ENCODE measurements around the gene TSHZ2.

The TSHZ2 gene

DNA sequence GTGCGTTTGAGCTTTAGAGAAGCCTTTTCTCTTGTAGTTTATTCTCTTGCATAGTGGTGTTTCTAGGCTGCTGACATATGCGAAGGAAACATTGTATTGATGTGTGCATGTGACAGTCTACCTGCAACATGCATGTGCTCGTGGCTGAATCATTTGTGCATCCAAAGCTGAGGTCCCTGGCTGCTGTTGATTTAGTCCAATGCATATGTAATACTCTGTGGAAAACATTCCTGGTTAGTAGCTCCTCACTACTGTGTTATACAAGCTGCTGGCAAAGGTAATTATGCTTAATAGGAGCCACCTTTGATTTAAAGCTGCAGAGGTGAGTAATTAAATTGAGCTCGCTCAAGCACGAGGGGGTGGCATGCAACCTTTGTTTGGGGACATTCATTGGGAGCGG lies 24.5 kb downstream of the TSHZ2 start:
- Histone ChIP-seq H3K27ac (ENCODE audit: low read depth, low read length, severe bottlenecking) (no peak overlapping the region), H3K36me3 (ENCODE audit: control insufficient read depth, insufficient read depth, low read length) (no peaks in the 10 kb centered on the region), H3K9me3 (ENCODE audit: control insufficient read depth, low read length) (no peaks in the 10 kb centered on the region), H3K4me1 (ENCODE audit: control insufficient read depth, insufficient read depth, low read length, poor library complexity, severe bottlenecking) (peaks cover 9% of the 10 kb centered on the region), H3K4me3 (ENCODE audit: extremely low read depth, insufficient read depth, low read length, poor library complexity, severe bottlenecking) (no peak overlapping the region)
- 94 to 98% methylated on average over 6 of the region's 6 CpGs for WGBS, 2 experiments (ENCODE audit: insufficient coverage in 2 of 2)

DNA sequence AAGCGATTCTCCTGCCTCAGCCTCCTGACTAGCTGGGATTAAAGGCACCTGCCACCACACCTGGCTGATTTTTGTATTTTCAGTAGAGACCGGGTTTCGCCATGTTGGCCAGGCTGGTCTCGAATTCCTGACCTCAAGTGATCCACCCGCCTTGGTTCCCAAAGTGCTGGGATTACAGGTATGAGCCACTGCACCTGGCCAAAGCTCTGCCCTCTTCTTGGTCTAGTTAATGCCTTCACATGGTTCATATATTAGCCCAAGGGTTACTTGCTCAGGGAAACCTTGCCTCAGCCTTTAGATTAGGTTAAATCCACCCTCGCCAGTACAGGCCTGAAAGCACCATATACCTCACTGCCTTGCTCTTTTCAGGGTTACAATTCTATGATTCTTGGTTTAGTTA lies 26.1 kb downstream of the TSHZ2 start:
- 84 to 89% methylated on average over 6 of the region's 6 CpGs for WGBS, 2 experiments (ENCODE audit: insufficient coverage in 2 of 2)

DNA sequence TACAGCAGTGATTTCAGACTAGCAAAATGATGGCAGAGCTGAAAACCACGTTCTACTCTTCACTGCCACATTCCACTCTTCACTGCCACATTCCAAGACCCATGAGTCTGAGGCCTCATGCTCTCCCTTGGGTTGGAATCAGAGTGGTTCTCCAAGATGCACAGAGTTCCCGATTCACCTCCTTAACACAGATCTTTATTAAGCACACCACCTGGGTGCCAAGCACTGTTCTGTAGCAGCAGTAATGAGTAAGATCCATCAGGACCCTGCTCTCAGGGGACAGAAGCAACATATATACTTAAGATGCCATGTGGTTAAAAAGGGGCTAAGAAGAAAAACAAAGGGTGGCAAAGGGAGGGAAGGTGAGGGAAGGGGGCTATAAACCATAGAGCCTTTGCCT lies 26.9 kb downstream of the TSHZ2 start:
- Histone ChIP-seq H3K9me3 (ENCODE audit: control insufficient read depth, low read length) (no peaks in the 10 kb centered on the region), H3K4me3 (ENCODE audit: extremely low read depth, insufficient read depth, low read length, poor library complexity, severe bottlenecking) (no peak overlapping the region), H3K27ac (ENCODE audit: low read depth, low read length, severe bottlenecking) (no peak overlapping the region), H3K4me1 (ENCODE audit: control insufficient read depth, insufficient read depth, low read length, poor library complexity, severe bottlenecking) (peaks cover 12% of the 10 kb centered on the region), H3K36me3 (ENCODE audit: control insufficient read depth, insufficient read depth, low read length) (no peaks in the 10 kb centered on the region)
- WGBS, 2 experiments (ENCODE audit: insufficient coverage in 2 of 2), result 90 to 100% methylated on average over 2 of the region's 2 CpGs

More for the DNA sequence above, 26.1 kb downstream of the TSHZ2 start:
- no peak overlapping the region for H3K27ac ChIP-seq (ENCODE audit: low read depth, low read length, severe bottlenecking)
- H3K9me3 ChIP-seq (ENCODE audit: control insufficient read depth, low read length), result no peaks in the 10 kb centered on the region
- H3K36me3 ChIP-seq (ENCODE audit: control insufficient read depth, insufficient read depth, low read length), result no peaks in the 10 kb centered on the region
- no peak overlapping the region for H3K4me3 ChIP-seq (ENCODE audit: extremely low read depth, insufficient read depth, low read length, poor library complexity, severe bottlenecking)
- peaks cover 12% of the 10 kb centered on the region for H3K4me1 ChIP-seq (ENCODE audit: control insufficient read depth, insufficient read depth, low read length, poor library complexity, severe bottlenecking)

DNA sequence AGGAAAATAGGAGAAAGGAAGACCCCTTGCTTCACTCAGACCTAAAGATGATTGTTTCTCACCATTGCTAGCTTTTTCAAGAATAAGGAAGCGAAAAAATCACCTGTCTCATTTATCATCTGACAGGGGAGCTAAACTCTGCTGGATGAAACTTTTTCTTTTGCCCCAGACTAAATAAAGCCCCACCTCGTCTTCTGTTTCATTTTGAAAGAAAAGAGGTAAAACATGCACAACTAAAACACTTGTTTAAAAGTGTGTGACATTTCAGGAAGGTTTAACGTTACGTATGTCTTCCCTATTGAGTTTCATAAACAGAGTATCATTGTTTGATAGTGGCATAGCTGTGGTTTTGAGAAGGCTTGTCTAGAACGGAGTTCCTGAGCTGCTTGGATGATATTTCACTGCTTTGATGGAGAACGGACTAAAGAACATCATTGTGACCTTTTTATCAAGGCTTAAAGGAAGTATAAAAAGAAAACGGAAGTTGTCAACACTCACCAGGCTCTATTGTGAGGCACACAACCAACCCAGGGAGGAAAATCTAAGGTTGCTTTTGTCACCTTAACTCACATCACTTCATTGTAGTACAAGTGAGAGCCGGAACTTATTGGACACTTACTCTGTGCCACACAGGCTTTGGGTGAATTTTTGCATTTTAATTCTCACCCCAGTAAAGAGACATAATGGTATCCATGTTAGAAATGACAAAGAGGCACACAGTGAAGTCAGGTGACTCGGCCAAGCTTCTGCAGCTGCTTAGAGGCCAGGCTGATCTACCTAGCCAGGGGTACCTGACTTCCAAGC lies 29.5 kb downstream of the TSHZ2 start:
- H3K4me1 ChIP-seq (ENCODE audit: control insufficient read depth, insufficient read depth, low read length, poor library complexity, severe bottlenecking), result peaks cover 12% of the 10 kb centered on the region
- H3K9me3 ChIP-seq (ENCODE audit: control insufficient read depth, low read length), result no peaks in the 10 kb centered on the region
- H3K27ac ChIP-seq (ENCODE audit: low read depth, low read length, severe bottlenecking), result peak overlapping the region; percentile 57
- H3K4me3 ChIP-seq (ENCODE audit: extremely low read depth, insufficient read depth, low read length, poor library complexity, severe bottlenecking), result no peak overlapping the region
- WGBS, 2 experiments (ENCODE audit: insufficient coverage in 2 of 2), result 91 to 93% methylated on average over 5 to 7 of the region's 9 CpGs
- H3K36me3 ChIP-seq (ENCODE audit: control insufficient read depth, insufficient read depth, low read length), result no peaks in the 10 kb centered on the region

DNA sequence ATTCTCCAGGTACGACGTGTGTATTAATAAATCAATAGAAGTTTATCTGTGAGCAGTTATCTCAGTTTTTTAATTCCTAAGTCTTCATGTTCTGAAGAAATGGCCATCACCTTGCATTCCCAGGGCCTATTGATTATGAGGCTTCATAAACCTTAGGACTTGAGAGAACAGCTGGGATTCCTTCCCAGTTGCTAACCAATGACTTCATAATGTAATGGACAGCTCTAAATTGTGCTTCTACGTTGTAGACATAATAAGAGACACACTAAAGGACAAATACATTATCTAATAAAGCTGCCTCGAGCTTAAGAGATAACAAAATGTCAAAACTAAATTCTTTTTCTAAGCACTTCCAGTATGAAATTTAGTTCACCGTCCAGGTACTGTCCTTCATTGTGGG lies 30.6 kb downstream of the TSHZ2 start:
- H3K4me3 ChIP-seq (ENCODE audit: extremely low read depth, insufficient read depth, low read length, poor library complexity, severe bottlenecking), result no peak overlapping the region
- H3K27ac ChIP-seq (ENCODE audit: low read depth, low read length, severe bottlenecking), result no peak overlapping the region
- WGBS, 2 experiments (ENCODE audit: insufficient coverage in 2 of 2), result 83 to 100% methylated on average over 2 to 3 of the region's 5 CpGs
- H3K9me3 ChIP-seq (ENCODE audit: control insufficient read depth, low read length), result no peaks in the 10 kb centered on the region
- H3K4me1 ChIP-seq (ENCODE audit: control insufficient read depth, insufficient read depth, low read length, poor library complexity, severe bottlenecking), result peaks cover 12% of the 10 kb centered on the region
- H3K36me3 ChIP-seq (ENCODE audit: control insufficient read depth, insufficient read depth, low read length), result no peaks in the 10 kb centered on the region

DNA sequence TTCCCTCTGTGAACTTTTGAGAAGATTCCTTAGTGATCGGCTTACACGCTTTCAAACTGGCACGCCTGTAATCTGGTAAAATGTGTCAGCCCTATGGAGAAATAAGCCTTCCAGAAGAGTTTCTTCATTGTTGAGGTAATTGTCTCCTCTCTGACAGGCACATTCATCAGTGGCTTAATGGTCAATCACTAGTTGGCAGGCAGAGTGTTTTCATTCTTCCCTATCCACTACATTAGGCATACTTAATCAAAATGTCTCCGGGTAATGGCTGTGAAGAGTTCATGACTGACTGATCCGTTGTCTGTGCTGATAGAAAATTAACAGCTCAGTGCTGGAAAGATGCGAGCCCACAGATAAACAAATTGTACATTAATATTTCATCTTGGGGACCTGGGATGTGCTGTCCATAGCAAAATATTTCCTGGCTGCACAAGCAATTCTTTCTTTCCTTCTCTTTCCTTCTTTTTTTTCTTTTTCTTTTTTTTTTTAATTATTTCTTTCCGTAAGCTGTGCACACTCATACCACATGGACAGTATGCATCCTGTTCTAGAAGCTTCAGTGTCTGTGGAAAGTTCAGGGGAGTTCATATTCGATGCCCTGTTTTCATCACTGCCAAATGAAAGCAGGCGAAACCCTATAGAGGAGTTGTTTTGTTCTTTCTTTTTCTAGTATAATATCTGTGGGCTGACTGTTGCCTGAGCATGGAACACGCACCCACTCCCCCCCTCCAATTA lies 31.4 kb downstream of the TSHZ2 start:
- Histone ChIP-seq H3K36me3 (ENCODE audit: control insufficient read depth, insufficient read depth, low read length) (no peaks in the 10 kb centered on the region), H3K4me3 (ENCODE audit: extremely low read depth, insufficient read depth, low read length, poor library complexity, severe bottlenecking) (no peak overlapping the region), H3K9me3 (ENCODE audit: control insufficient read depth, low read length) (no peaks in the 10 kb centered on the region), H3K4me1 (ENCODE audit: control insufficient read depth, insufficient read depth, low read length, poor library complexity, severe bottlenecking) (peaks cover 12% of the 10 kb centered on the region), H3K27ac (ENCODE audit: low read depth, low read length, severe bottlenecking) (no peak overlapping the region)
- WGBS, 2 experiments (ENCODE audit: insufficient coverage in 2 of 2), result 80 to 85% methylated on average over 1 to 5 of the region's 10 CpGs

DNA sequence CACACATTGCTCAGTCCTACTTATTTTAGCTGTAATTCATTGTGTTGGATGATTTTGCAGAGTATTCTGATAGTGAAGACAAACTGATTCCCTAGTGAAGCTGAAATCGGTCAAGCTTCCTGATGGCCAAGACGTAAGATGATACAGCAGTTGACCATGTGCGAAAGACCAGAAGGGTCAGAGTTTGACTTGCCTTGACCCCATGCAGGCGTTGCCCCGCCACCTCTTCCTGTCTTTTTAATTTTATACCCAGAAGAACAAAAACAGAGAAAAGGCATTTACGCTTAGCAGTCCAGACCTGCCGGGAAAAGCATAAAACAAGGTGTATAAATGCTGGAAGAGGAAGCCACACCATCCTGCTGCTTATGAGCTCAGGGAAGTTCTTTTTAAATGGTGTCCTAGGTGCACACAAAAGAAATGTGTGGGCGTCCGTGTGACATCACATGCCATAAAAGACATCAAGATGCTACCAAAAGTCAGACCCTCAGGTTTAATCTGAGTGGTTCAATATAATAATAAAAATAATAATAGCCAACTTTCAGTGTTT lies 32.2 kb downstream of the TSHZ2 start:
- Histone ChIP-seq H3K36me3 (ENCODE audit: control insufficient read depth, insufficient read depth, low read length) (no peaks in the 10 kb centered on the region), H3K9me3 (ENCODE audit: control insufficient read depth, low read length) (no peaks in the 10 kb centered on the region), H3K27ac (ENCODE audit: low read depth, low read length, severe bottlenecking) (no peak overlapping the region), H3K4me3 (ENCODE audit: extremely low read depth, insufficient read depth, low read length, poor library complexity, severe bottlenecking) (no peak overlapping the region), H3K4me1 (ENCODE audit: control insufficient read depth, insufficient read depth, low read length, poor library complexity, severe bottlenecking) (peaks cover 12% of the 10 kb centered on the region)
- 84 to 94% methylated on average over 5 of the region's 9 CpGs for WGBS, 2 experiments (ENCODE audit: insufficient coverage in 2 of 2)

DNA sequence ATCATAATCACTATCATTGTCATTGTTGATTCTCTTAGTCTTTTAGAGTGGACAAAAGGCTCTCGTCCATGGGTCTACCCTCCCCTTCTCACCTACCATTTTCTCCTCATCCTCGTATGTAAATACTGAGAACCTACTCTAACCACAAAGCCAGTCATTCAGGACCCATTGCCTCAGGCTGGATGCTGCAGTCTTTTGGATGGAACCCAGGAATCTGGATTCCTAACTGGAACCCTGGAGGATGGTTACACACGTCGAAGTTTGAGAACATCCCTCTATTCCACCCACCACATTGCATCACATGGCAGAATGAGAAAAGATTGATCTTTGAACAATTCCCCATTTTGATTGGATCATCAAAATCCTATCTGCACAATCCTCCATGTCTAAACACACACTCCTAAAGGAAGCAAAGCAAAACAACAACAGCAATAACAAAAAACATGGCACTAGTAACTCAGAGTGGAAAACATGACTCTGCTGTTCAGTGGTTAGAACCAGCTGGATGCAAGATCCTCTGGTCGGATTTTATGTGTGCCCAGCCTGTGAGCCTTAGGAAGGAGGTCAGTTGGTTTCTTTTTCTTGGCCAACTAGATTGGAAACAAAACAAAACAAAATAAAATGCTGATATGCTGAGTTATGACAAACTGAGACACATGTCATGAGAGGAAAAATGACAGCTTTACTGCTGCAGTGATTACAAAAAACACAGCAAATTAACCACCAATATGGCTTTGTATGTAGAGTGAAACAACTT lies 38.0 kb downstream of the TSHZ2 start:
- Histone ChIP-seq H3K9me3 (ENCODE audit: control insufficient read depth, low read length) (no peaks in the 10 kb centered on the region), H3K4me3 (ENCODE audit: extremely low read depth, insufficient read depth, low read length, poor library complexity, severe bottlenecking) (no peak overlapping the region), H3K36me3 (ENCODE audit: control insufficient read depth, insufficient read depth, low read length) (no peaks in the 10 kb centered on the region), H3K4me1 (ENCODE audit: control insufficient read depth, insufficient read depth, low read length, poor library complexity, severe bottlenecking) (no peaks in the 10 kb centered on the region), H3K27ac (ENCODE audit: low read depth, low read length, severe bottlenecking) (no peak overlapping the region)
- 84 to 96% methylated on average over 3 to 4 of the region's 5 CpGs for WGBS, 2 experiments (ENCODE audit: insufficient coverage in 2 of 2)

DNA sequence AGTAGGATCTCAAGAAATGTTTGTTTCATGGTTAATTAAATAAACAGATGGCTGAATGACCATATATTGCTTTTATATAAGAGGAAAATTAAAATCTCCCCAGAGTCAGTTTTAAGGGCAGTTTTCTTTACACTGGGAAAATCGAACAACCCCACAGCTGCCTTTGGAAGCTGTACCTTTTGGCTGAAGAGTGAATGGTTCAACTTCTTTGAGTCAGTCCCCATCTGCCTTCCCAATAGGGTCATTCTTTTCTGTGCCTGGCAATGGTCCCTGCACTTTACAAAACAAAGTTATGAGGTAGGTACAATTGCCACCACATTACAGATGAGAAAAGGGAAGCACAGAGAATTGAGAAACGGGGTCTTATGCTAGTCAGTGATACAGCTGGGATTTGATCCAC lies 39.5 kb downstream of the TSHZ2 start:
- WGBS, 2 experiments (ENCODE audit: insufficient coverage in 2 of 2), result 83 to 100% methylated on average over 1 to 2 of the region's 2 CpGs

DNA sequence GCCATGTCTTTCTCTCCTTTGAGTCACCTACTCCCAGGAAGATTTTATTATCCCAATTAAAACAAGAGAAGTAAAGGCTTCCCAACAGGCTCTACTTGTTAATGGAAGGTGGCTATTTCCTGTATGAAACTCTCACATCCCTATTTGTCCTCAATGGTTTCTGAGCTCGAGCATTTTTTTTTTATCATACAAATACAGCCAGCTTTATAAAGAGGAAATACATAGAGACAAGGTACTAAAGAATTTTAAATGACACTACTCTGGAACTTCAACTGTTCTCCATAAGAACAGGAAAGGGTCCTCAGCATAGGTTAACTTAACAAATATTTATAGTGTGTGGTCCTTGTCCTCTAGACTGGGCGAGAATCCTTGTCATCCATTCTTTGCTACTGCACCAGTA lies 41.0 kb downstream of the TSHZ2 start:
- Histone ChIP-seq H3K36me3 (ENCODE audit: control insufficient read depth, insufficient read depth, low read length) (no peaks in the 10 kb centered on the region), H3K9me3 (ENCODE audit: control insufficient read depth, low read length) (peaks cover 3% of the 10 kb centered on the region), H3K4me1 (ENCODE audit: control insufficient read depth, insufficient read depth, low read length, poor library complexity, severe bottlenecking) (no peaks in the 10 kb centered on the region), H3K4me3 (ENCODE audit: extremely low read depth, insufficient read depth, low read length, poor library complexity, severe bottlenecking) (no peak overlapping the region), H3K27ac (ENCODE audit: low read depth, low read length, severe bottlenecking) (no peak overlapping the region)
- WGBS, 2 experiments (ENCODE audit: insufficient coverage in 2 of 2), result no CpG with 5 or more reads among the region's 2 CpGs

More for the DNA sequence above, 39.5 kb downstream of the TSHZ2 start:
- no peaks in the 10 kb centered on the region for H3K4me1 ChIP-seq (ENCODE audit: control insufficient read depth, insufficient read depth, low read length, poor library complexity, severe bottlenecking)
- H3K27ac ChIP-seq (ENCODE audit: low read depth, low read length, severe bottlenecking), result no peak overlapping the region
- no peaks in the 10 kb centered on the region for H3K36me3 ChIP-seq (ENCODE audit: control insufficient read depth, insufficient read depth, low read length)
- peaks cover 3% of the 10 kb centered on the region for H3K9me3 ChIP-seq (ENCODE audit: control insufficient read depth, low read length)
- H3K4me3 ChIP-seq (ENCODE audit: extremely low read depth, insufficient read depth, low read length, poor library complexity, severe bottlenecking), result no peak overlapping the region
